Upper lobe of left lung (tissue), 6 donors: ENCODE data around the gene FRK. TPM values are rescaled to one million over a fixed set of nuclear protein-coding genes. Genes with fewer than 3 reads are reported as not detected.
"Not testable (repeated sequence)": the region's sequence is repeated elsewhere in the genome, so short reads cannot be mapped to it uniquely, and the experiment has no call there.

Source experiments
- ATAC-seq, 2 donors: fragments of 200-7000 bp; cut with Tn5 transposase; one replicate each; pipeline ENCODE4 v1.9.1; 2022; ENCODE audit warnings: mild to moderate bottlenecking in 2 of 2, moderate library complexity in 2 of 2; ENCODE audit not compliant: low FRiP score in 2 of 2
- DNase-seq, 2 donors: peaks; one replicate each; pipeline ENCODE4 v3.0.0-alpha.2; 2019 to 2020
- H3K27ac ChIP-seq, 4 donors: fragments of 200-600 bp; sonication (generic); one replicate each; pipeline ENCODE4 v1.5.1; 2016 to 2019
- H3K27me3 ChIP-seq, 4 donors: fragments of 200-600 bp; sonication (generic); one replicate each; pipeline ENCODE4 v1.5.1; 2017 to 2019
- H3K36me3 ChIP-seq, 4 donors: fragments of 200-600 bp; sonication (generic); one replicate each; pipeline ENCODE4 v1.5.1; 2016 to 2019
- H3K4me1 ChIP-seq, 4 donors: fragments of 200-600 bp; sonication (generic); one replicate each; pipeline ENCODE4 v1.5.1; 2018 to 2019
- H3K4me3 ChIP-seq, 4 donors: fragments of 200-600 bp; sonication (generic); one replicate each; pipeline ENCODE4 v1.5.1; 2017 to 2019; ENCODE audit warnings: mild to moderate bottlenecking in 2 of 4, moderate library complexity in 1 of 4
- H3K9me3 ChIP-seq, 4 donors: fragments of 200-600 bp; sonication (generic); one replicate each; pipeline ENCODE4 v1.5.1; 2018 to 2019
- EP300 ChIP-seq, 4 donors: sonication (generic); formaldehyde crosslinking; IDR thresholded peaks; one replicate each; pipeline ENCODE4 v1.5.1; 2017; ENCODE audit warnings: antibody characterized with exemption in 4 of 4, control low read depth in 2 of 4
- POLR2A ChIP-seq, 4 donors: fragments of 450-650 bp; IDR thresholded peaks; one replicate each; pipeline ENCODE4 v1.5.1; 2016 to 2017; ENCODE audit warnings: antibody characterized with exemption in 4 of 4, mild to moderate bottlenecking in 2 of 4
- POLR2AphosphoS5 ChIP-seq, 2 donors: sonication (generic); formaldehyde crosslinking; IDR thresholded peaks; one replicate each; pipeline ENCODE4 v1.5.1; 2017; ENCODE audit warnings: antibody characterized with exemption in 2 of 2
- WGBS, 2 donors: methylation state at CpG; one replicate each; pipeline ENCODE4 v1.1.5; 2017 to 2018; 5-methylcytosine and 5-hydroxymethylcytosine counted together
- total RNA-seq, 6 donors: library from RNA; depleted of rRNA in 4 of 6; stranded (reverse); fragments of >200 nt in 4 of 6; gene quantifications; one replicate each; pipeline versions ENCODE4 v1.1.0 to v1.2.1, GENCODE V29; 2016 to 2021
- TF ChIP-seq, protein P1 (sequence below), 6 experiments: fragments of 450-650 bp in 4 of 6; fragments of 200-600 bp in 2 of 6; sonication (generic) in 2 of 6; IDR thresholded peaks; one replicate each; pipeline ENCODE4 v1.5.1; 2016 to 2019; ENCODE audit warnings: antibody characterized with exemption in 6 of 6
- donor health status: DM: no; HTN: no; CAD: no; lungs with moderate emphysema.
- donor health status: DM: no; HTN: yes; CAD: no; lungs with severe emphysema.

The FRK gene
- total RNA-seq, 6 donors from 2014 or later: 2.2 to 9.8 (median 5.9) TPM

GRCh38 chr6:115945306-115945705 lies 115.4 kb downstream of the FRK start:
- peaks cover 0 to 4% (median 1%) of the 10 kb centered on the region in 4 donors for H3K36me3 ChIP-seq
- H3K27ac ChIP-seq: no peak overlapping the region
- H3K27me3 ChIP-seq: no peaks in the 10 kb centered on the region
- H3K4me1 ChIP-seq: no peaks in the 10 kb centered on the region
- ATAC-seq: no peak
- no peak for DNase-seq
- WGBS, 2 donors: 75 to 88% methylated on average over 1 of the region's 1 CpG
- TF ChIP-seq, protein P1, sequence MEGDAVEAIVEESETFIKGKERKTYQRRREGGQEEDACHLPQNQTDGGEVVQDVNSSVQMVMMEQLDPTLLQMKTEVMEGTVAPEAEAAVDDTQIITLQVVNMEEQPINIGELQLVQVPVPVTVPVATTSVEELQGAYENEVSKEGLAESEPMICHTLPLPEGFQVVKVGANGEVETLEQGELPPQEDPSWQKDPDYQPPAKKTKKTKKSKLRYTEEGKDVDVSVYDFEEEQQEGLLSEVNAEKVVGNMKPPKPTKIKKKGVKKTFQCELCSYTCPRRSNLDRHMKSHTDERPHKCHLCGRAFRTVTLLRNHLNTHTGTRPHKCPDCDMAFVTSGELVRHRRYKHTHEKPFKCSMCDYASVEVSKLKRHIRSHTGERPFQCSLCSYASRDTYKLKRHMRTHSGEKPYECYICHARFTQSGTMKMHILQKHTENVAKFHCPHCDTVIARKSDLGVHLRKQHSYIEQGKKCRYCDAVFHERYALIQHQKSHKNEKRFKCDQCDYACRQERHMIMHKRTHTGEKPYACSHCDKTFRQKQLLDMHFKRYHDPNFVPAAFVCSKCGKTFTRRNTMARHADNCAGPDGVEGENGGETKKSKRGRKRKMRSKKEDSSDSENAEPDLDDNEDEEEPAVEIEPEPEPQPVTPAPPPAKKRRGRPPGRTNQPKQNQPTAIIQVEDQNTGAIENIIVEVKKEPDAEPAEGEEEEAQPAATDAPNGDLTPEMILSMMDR (IDR thresholded peaks at IDR 0.05): no peak
- no peak for TF ChIP-seq POLR2A (IDR thresholded peaks at IDR 0.05)
- TF ChIP-seq EP300 (IDR thresholded peaks at IDR 0.05): no peak
- no peak for TF ChIP-seq POLR2AphosphoS5 (IDR thresholded peaks at IDR 0.05)
- H3K9me3 ChIP-seq: no peaks in the 10 kb centered on the region
- H3K4me3 ChIP-seq: no peak overlapping the region

DNA sequence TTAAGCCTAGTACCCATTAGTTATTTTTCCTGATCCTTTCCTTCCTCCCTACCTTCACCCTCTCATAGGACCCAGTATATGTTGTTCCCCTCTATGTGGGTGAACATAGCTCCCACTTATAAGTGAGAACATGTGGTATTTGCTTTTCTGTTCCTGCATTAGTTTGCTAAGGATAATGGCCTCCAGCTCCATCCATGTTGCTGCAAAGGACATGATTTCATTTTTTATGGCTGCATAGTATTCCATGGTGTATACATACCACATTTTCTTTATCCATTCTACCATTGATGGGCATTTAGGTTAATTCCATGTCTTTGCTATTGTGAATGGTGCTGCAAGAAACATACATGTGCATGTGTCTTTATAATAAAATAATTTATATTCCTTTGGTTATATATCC lies 115.9 kb downstream of the FRK start:
- H3K27ac ChIP-seq, H3K9me3 ChIP-seq, H3K4me1 ChIP-seq, DNase-seq, H3K4me3 ChIP-seq, H3K36me3 ChIP-seq, ATAC-seq, H3K27me3 ChIP-seq: not testable (repeated sequence)

DNA sequence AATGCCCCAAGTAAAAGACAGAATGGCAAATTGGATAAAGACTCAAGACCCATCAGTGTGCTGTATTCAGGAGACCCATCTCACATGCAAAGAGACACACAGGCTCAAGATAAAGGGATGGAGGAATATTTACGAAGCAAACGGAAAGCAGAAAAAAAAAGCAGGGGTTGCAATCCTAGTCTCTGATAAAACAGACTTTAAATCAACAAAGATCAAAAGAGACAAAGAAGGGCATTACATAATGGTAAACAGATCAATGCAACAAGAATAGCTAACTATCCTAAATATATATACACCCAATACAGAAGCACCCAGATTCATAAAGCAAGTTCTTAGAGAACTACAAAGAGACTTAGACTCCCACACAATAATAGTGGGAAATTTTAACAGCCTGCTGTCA lies 123.2 kb downstream of the FRK start:
- DNase-seq, H3K9me3 ChIP-seq, H3K4me3 ChIP-seq, H3K27ac ChIP-seq, ATAC-seq, H3K36me3 ChIP-seq, H3K4me1 ChIP-seq, H3K27me3 ChIP-seq: not testable (repeated sequence)
- 54 to 86% methylated on average over 2 of the region's 2 CpGs for WGBS, 2 donors

DNA sequence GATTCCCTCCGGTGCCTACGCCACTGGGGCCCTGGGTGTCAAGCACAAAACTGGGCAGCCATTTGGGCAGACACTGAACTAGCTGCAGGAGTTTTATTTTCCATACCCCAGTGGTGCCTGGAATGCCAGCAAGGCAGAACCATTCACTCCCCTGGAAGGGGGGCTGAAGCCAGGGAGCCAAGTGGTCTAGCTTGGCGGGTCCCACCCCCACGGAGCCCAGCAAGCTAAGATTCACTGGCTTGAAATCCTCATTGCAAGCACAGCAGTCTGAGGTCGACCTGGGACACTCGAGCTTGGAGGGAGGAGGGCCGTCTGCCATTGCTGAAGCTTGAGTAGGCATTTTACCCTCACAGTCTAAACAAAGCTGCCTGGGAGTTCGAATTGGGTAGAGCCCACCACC lies 125.3 kb downstream of the FRK start:
- TF ChIP-seq, protein P1 (IDR thresholded peaks at IDR 0.05): no peak
- TF ChIP-seq POLR2AphosphoS5 (IDR thresholded peaks at IDR 0.05): no peak
- no peak for TF ChIP-seq POLR2A (IDR thresholded peaks at IDR 0.05)
- no peak for TF ChIP-seq EP300 (IDR thresholded peaks at IDR 0.05)
- no peak overlapping the region for H3K27ac ChIP-seq
- H3K36me3 ChIP-seq: no peaks in the 10 kb centered on the region
- 67 to 87% methylated on average over 1 to 8 of the region's 8 CpGs for WGBS, 2 donors
- no peak for ATAC-seq
- H3K4me3 ChIP-seq: no peak overlapping the region
- no peaks in the 10 kb centered on the region for H3K27me3 ChIP-seq
- no peak for DNase-seq
- H3K9me3 ChIP-seq: peaks cover 0 to 5% (median 0%) of the 10 kb centered on the region in 4 donors
- H3K4me1 ChIP-seq: no peaks in the 10 kb centered on the region

DNA sequence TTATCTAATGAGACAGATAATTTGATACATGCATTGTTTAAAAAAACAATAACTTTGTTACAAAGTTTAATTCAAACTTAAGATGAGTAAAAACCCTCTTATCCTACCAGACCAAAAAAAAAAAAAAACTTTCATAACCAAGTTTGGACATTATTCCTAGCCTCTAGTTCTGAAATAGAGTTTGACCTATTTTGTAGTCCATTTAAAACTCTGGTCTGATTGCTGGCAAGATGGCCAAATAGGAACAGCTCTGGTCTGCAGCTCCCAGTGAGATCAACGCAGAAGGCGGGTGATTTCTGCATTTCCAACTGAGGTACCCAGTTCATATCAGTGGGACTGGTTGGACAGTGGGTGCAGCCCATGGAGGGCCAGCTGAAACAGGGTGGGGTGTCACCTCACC lies 125.9 kb downstream of the FRK start:
- Histone ChIP-seq H3K4me1 (no peaks in the 10 kb centered on the region), H3K4me3 (no peak overlapping the region), H3K27ac (no peak overlapping the region), H3K36me3 (no peaks in the 10 kb centered on the region), H3K27me3 (no peaks in the 10 kb centered on the region), H3K9me3 (peaks cover 0 to under 1% (median 0%) of the 10 kb centered on the region in 4 donors)
- no peak for ATAC-seq
- TF ChIP-seq POLR2AphosphoS5 (IDR thresholded peaks at IDR 0.05) (no peak), EP300 (IDR thresholded peaks at IDR 0.05) (no peak)
- WGBS, 2 donors: 93 to 100% methylated on average over 2 of the region's 2 CpGs
- no peak for DNase-seq

- Histone ChIP-seq H3K27ac (no peak overlapping the region), H3K36me3 (no peaks in the 10 kb centered on the region), H3K27me3 (no peaks in the 10 kb centered on the region), H3K4me3 (no peak overlapping the region), H3K9me3 (no peaks in the 10 kb centered on the region), H3K4me1 (no peaks in the 10 kb centered on the region)
- ATAC-seq (no peak), DNase-seq (no peak)
- no peak for TF ChIP-seq POLR2A (IDR thresholded peaks at IDR 0.05)
- WGBS, 2 donors: 69 to 85% methylated on average over 3 of the region's 3 CpGs
Measured at GRCh38 chr6:115934145-115934544, 126.5 kb downstream of the FRK start.

DNA sequence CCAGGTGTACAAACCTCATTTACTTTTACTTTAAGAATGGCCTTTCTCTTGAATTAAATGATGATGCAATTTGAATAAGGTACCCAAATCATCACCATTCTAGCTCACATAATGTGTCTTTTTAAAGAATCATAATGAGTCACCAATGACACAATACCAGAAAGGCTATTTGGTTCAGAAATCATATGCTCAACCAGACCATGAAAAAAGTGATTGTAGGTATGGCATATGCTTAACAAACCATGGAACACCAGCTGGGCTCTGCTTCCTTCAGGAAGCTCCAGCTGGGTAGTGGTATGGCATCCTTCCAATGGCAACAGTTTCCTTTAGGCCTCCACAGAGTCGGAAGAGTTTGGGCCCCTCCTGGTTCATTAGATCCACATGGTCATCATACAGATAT lies 128.2 kb downstream of the FRK start:
- Histone ChIP-seq H3K36me3 (no peaks in the 10 kb centered on the region), H3K4me1 (no peaks in the 10 kb centered on the region), H3K27ac (no peak overlapping the region), H3K9me3 (peaks cover 0 to 4% (median 0%) of the 10 kb centered on the region in 4 donors), H3K4me3 (no peak overlapping the region), H3K27me3 (no peaks in the 10 kb centered on the region)
- ATAC-seq: no peak
- no peak for DNase-seq
- WGBS, 2 donors: 67 to 80% methylated on average over 1 of the region's 1 CpG
- TF ChIP-seq, protein P1 (IDR thresholded peaks at IDR 0.05): no peak
- no peak for TF ChIP-seq POLR2AphosphoS5 (IDR thresholded peaks at IDR 0.05)
- no peak for TF ChIP-seq POLR2A (IDR thresholded peaks at IDR 0.05)
- TF ChIP-seq EP300 (IDR thresholded peaks at IDR 0.05): no peak

DNA sequence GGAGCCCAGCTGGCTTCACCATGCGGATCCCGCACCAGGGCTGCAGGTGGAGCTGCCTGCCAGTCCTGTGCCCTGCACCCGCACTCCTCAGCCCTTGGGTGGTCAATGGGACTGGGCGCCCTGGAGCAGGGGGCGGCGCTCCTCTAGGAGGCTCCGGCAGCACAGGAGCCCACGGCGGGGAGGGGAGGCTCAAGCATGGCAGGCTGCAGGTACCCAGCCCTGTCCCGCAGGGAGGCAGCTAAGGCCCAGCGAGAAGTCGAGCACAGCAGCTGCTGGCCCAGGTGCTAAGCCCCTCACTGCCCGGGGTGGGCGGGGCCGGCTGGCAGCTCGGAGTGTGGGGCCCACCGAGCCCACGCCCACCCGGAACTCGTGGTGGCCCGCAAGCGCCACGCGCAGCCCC lies 132.7 kb downstream of the FRK start:
- WGBS, 2 donors: 95 to 100% methylated on average over 1 to 21 of the region's 24 CpGs
- not testable (repeated sequence) for ATAC-seq

More for the DNA sequence above, 132.7 kb downstream of the FRK start:
- H3K9me3 ChIP-seq, H3K4me3 ChIP-seq, H3K27me3 ChIP-seq, H3K4me1 ChIP-seq, H3K27ac ChIP-seq, H3K36me3 ChIP-seq: not testable (repeated sequence)
- DNase-seq: peak in 1 of 2 donors; percentile 77
